NB4 (cell line): ENCODE results near the gene TMEM50B.

Experiments
- MYC ChIP-seq: IDR thresholded peaks from 2 replicates; pipeline ENCODE4 v1.6.1; 2011; ENCODE audit warnings: low read depth, low read length
- POLR2A ChIP-seq: IDR thresholded peaks from 2 replicates; pipeline ENCODE4 v1.6.1; 2011; ENCODE audit warnings: mild to moderate bottlenecking; ENCODE audit not compliant: insufficient read length; ENCODE audit errors: extremely low read depth

- TF ChIP-seq POLR2A (no peak), MYC (no peak)
Measured at GRCh38 chr21:33514229-33514628, 34.5 kb upstream of the TMEM50B start.
